Muscle layer of colon (tissue), 2 donors: ENCODE results near the gene MYO1D.

ENCODE experiments used
- H3K27ac ChIP-seq: one replicate; pipeline ENCODE4 v1.7.0; 2013; ENCODE audit warnings: low read depth, mild to moderate bottlenecking, low read length, moderate library complexity
- H3K27me3 ChIP-seq, 2 donors: one replicate each; pipeline ENCODE4 v1.7.0; 2013; ENCODE audit warnings: low read length in 2 of 2, mild to moderate bottlenecking in 2 of 2; ENCODE audit not compliant: insufficient read depth in 2 of 2, control insufficient read depth in 1 of 2
- H3K36me3 ChIP-seq: one replicate; pipeline ENCODE4 v1.7.0; 2013; ENCODE audit warnings: mild to moderate bottlenecking, low read length; ENCODE audit not compliant: insufficient read depth
- H3K4me1 ChIP-seq: one replicate; pipeline ENCODE4 v1.7.0; 2013; ENCODE audit warnings: mild to moderate bottlenecking, low read length; ENCODE audit not compliant: insufficient read depth
- H3K4me3 ChIP-seq, 2 donors: one replicate each; pipeline ENCODE4 v1.7.0; 2013; ENCODE audit warnings: low read length in 2 of 2, low read depth in 1 of 2, mild to moderate bottlenecking in 1 of 2, moderate library complexity in 1 of 2
- H3K9ac ChIP-seq: one replicate; pipeline ENCODE4 v1.7.0; 2013; ENCODE audit warnings: low read length
- H3K9me3 ChIP-seq: one replicate; pipeline ENCODE4 v1.7.0; 2013; ENCODE audit warnings: mild to moderate bottlenecking, low read length
- donor health status: abdominal sarcoma.
- donor health status: Adenocarcinoma of cecum.

MYO1D gene

GRCh38 chr17:32583053-32583452 is 293.9 kb downstream of the MYO1D start:
- Histone ChIP-seq H3K27ac (no peak overlapping the region), H3K4me1 (no peaks in the 10 kb centered on the region), H3K27me3 (no peaks in the 10 kb centered on the region)

GRCh38 chr17:32575852-32576251 is 301.1 kb downstream of the MYO1D start:
- H3K4me1 ChIP-seq, result no peaks in the 10 kb centered on the region
- H3K9ac ChIP-seq, result no peak overlapping the region
- no peaks in the 10 kb centered on the region for H3K27me3 ChIP-seq
- H3K27ac ChIP-seq, result no peak overlapping the region
- no peak overlapping the region for H3K4me3 ChIP-seq
- no peaks in the 10 kb centered on the region for H3K36me3 ChIP-seq
- H3K9me3 ChIP-seq, result no peaks in the 10 kb centered on the region

More at GRCh38 chr17:32583053-32583452, 293.9 kb downstream of the MYO1D start:
- Histone ChIP-seq H3K36me3 (no peaks in the 10 kb centered on the region), H3K9ac (no peak overlapping the region), H3K9me3 (no peaks in the 10 kb centered on the region), H3K4me3 (no peak overlapping the region)

- Histone ChIP-seq H3K27me3 (no peaks in the 10 kb centered on the region), H3K9me3 (no peaks in the 10 kb centered on the region), H3K27ac (no peak overlapping the region), H3K9ac (no peak overlapping the region), H3K4me3 (no peak overlapping the region), H3K4me1 (no peaks in the 10 kb centered on the region), H3K36me3 (no peaks in the 10 kb centered on the region)
Observed at GRCh38 chr17:32570081-32570396, 306.9 kb downstream of the MYO1D start.

GRCh38 chr17:32569171-32570080 is 307.5 kb downstream of the MYO1D start:
- H3K27me3 ChIP-seq, result no peaks in the 10 kb centered on the region
- H3K9me3 ChIP-seq, result no peaks in the 10 kb centered on the region
- H3K9ac ChIP-seq, result no peak overlapping the region
- no peaks in the 10 kb centered on the region for H3K4me1 ChIP-seq
- no peak overlapping the region for H3K27ac ChIP-seq
- no peak overlapping the region for H3K4me3 ChIP-seq
- H3K36me3 ChIP-seq, result no peaks in the 10 kb centered on the region

GRCh38 chr17:32568705-32569104 is 308.2 kb downstream of the MYO1D start:
- H3K4me3 ChIP-seq, result no peak overlapping the region
- no peak overlapping the region for H3K27ac ChIP-seq
- no peak overlapping the region for H3K9ac ChIP-seq
- no peaks in the 10 kb centered on the region for H3K9me3 ChIP-seq
- H3K27me3 ChIP-seq, result no peaks in the 10 kb centered on the region
- no peaks in the 10 kb centered on the region for H3K4me1 ChIP-seq
- H3K36me3 ChIP-seq, result no peaks in the 10 kb centered on the region

- no peak overlapping the region for H3K9ac ChIP-seq
- H3K4me1 ChIP-seq, result no peaks in the 10 kb centered on the region
- H3K4me3 ChIP-seq, result no peak overlapping the region
- no peaks in the 10 kb centered on the region for H3K36me3 ChIP-seq
- no peaks in the 10 kb centered on the region for H3K9me3 ChIP-seq
- H3K27ac ChIP-seq, result no peak overlapping the region
- no peaks in the 10 kb centered on the region for H3K27me3 ChIP-seq
Observed at GRCh38 chr17:32567511-32567910, 309.4 kb downstream of the MYO1D start.

- Histone ChIP-seq H3K27me3 (no peaks in the 10 kb centered on the region), H3K9ac (no peak overlapping the region), H3K4me3 (no peak overlapping the region), H3K9me3 (no peaks in the 10 kb centered on the region), H3K27ac (no peak overlapping the region), H3K4me1 (no peaks in the 10 kb centered on the region), H3K36me3 (no peaks in the 10 kb centered on the region)
Observed at GRCh38 chr17:32567086-32567485, 309.8 kb downstream of the MYO1D start.

- Histone ChIP-seq H3K9ac (no peak overlapping the region), H3K4me1 (no peaks in the 10 kb centered on the region), H3K4me3 (no peak overlapping the region), H3K27ac (no peak overlapping the region), H3K36me3 (no peaks in the 10 kb centered on the region), H3K27me3 (no peaks in the 10 kb centered on the region), H3K9me3 (no peaks in the 10 kb centered on the region)
Observed at GRCh38 chr17:32566303-32566702, 310.6 kb downstream of the MYO1D start.

- Histone ChIP-seq H3K27ac (no peak overlapping the region), H3K4me3 (no peak overlapping the region), H3K27me3 (no peaks in the 10 kb centered on the region), H3K9ac (no peak overlapping the region), H3K36me3 (no peaks in the 10 kb centered on the region), H3K4me1 (no peaks in the 10 kb centered on the region), H3K9me3 (no peaks in the 10 kb centered on the region)
Observed at GRCh38 chr17:32565401-32565800, 311.5 kb downstream of the MYO1D start.

GRCh38 chr17:32564325-32564724 is 312.6 kb downstream of the MYO1D start:
- H3K36me3 ChIP-seq, result no peaks in the 10 kb centered on the region
- no peak overlapping the region for H3K9ac ChIP-seq
- no peaks in the 10 kb centered on the region for H3K9me3 ChIP-seq
- no peaks in the 10 kb centered on the region for H3K27me3 ChIP-seq
- H3K4me3 ChIP-seq, result no peak overlapping the region
- no peak overlapping the region for H3K27ac ChIP-seq
- H3K4me1 ChIP-seq, result no peaks in the 10 kb centered on the region

GRCh38 chr17:32563583-32563982 is 313.3 kb downstream of the MYO1D start:
- H3K4me3 ChIP-seq, result no peak overlapping the region
- no peaks in the 10 kb centered on the region for H3K36me3 ChIP-seq
- no peaks in the 10 kb centered on the region for H3K4me1 ChIP-seq
- no peaks in the 10 kb centered on the region for H3K9me3 ChIP-seq
- H3K9ac ChIP-seq, result no peak overlapping the region
- no peaks in the 10 kb centered on the region for H3K27me3 ChIP-seq
- no peak overlapping the region for H3K27ac ChIP-seq

- Histone ChIP-seq H3K9me3 (no peaks in the 10 kb centered on the region), H3K27ac (no peak overlapping the region), H3K9ac (no peak overlapping the region), H3K36me3 (no peaks in the 10 kb centered on the region), H3K4me3 (no peak overlapping the region), H3K27me3 (no peaks in the 10 kb centered on the region), H3K4me1 (no peaks in the 10 kb centered on the region)
Observed at GRCh38 chr17:32558997-32559650, 317.8 kb downstream of the MYO1D start.
